SW 1271 (cell line): Measurements from ENCODE around the gene CACNG6.
A peak's percentile ranks its signal among the peaks of the same experiment; 100 is the strongest.
"Not testable (repeated sequence)": the region's sequence is repeated elsewhere in the genome, so short reads cannot be mapped to it uniquely, and the experiment has no call there.

ENCODE experiments used
- DNase-seq, 2 experiments: peaks; one replicate each; lab custom pipeline; 2025; lab: John Stamatoyannopoulos, UW

CACNG6 gene

DNA sequence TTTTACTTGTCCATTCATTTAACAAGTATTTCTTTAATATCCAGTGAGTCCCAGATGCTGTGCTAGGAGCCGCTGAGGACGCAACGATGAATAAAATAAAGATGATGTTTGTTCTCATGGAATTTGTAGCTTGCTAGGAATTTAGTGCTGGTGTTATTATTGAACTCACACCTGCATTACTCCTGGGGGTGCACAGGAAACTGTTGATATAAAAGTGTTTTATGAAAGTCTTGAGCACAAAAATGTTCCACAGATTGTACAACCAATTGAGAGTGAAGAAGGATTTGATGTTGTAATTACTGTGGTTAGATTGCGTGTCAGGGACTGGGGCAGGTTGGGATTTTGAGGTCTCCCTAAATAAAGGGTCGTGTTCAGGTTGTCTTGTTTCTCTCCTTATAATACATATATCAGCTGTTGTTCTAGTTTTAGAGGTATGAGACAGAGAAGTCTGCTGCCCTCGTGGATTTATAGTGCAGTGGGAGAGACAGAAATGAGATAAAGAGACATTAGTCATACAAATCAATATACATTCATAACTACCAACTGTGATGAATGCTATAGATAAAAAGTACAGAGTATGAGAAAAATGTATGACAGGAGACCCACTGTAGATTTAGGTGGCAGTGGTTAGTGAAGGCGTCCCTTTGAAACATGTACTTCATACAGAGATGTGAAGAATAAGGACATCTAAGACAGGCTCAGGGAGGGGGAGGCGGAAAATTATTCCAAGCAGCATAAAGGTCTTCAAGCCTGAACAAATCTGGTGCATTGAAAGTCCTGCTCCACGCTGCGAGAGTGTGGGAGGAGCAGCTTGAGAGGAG is 11.3 kb downstream of the CACNG6 start:
- DNase-seq: no peak

DNA sequence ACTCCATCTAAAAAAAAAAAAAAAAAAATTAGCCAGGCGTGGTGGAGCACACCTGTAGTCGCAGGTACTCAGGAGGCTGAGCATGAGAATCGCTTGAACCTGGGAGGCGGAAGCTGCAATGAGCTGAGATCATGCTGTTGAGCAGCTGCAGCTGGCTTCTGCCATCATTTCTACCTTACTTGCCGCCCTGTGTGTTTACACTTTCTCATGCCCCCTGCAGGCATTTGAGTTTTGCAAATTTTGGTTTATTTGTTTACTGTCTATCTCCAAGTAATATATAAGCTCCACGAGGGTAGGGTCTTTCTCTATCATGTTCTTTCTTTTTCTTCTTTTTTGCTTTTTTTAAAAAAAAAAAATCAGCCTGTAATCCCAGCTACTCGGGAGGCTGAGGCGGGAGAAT is 18.0 kb downstream of the CACNG6 start:
- DNase-seq: no peak

DNA sequence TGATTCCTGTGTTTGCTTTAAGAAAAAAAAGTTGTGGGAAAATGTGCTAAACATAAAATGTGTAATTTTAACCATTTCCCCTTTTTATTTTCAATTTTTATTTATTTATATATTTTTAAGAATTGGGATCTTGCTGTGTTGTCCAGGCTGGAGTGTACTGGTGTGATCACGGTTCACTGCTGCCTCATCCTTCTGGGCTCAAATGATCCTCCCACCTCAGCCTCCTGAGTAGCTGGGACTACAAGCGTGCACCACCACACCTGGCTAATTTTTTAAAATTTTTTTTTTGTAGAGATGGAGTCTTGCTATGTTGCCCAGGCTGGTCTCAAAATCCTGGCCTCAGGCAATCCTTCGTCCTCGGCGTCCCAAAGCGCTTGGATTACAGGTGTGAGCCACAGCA is 19.0 kb downstream of the CACNG6 start:
- no peak for DNase-seq

DNA sequence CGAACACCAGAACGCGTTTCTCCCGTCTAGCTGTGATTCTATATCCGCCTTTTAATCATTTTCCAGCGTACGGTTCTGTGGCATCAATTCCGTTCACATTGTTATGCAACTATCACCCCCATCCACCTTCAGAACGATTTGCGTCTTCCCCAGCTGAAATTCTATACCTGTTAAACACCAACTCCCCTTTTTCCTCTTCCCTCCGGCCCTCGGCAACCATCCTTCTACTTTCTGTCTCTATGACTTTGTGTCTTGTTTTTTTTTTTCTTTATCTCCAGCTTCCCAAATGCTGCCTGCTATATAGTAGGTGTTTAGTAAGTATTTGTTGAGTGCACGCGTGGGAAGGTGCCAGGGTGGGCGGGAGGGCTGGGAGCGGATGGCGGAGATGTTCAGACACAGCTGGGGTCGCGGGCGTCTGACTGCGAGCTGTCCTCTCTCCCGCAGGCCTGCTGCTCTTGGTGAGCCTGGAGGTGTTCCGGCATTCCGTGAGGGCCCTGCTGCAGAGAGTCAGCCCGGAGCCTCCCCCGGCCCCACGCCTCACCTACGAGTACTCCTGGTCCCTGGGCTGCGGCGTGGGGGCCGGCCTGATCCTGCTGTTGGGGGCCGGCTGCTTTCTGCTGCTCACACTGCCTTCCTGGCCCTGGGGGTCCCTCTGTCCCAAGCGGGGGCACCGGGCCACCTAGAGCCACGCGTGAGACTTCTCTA is 20.2 kb downstream of the CACNG6 start:
- DNase-seq: no peak

DNA sequence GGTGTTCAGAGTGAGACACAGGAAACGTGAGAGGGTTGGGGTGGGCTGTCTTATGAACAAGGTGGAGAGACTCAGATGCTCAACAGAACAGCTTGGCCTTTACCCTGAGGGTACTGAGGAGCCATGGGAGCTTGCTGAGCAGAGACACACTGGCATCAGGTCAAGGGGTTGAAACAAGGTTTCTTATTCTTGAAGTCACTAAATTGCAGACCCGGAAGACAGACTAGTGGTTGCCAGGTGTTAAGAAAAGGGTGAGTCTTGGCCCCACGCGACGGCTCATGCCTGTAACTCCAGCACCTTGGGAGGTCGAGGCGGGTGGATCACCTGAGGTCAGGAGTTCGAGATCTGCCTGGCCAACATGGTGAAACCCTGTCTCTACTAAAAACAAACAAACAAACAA is 22.4 kb downstream of the CACNG6 start:
- no peak for DNase-seq

DNA sequence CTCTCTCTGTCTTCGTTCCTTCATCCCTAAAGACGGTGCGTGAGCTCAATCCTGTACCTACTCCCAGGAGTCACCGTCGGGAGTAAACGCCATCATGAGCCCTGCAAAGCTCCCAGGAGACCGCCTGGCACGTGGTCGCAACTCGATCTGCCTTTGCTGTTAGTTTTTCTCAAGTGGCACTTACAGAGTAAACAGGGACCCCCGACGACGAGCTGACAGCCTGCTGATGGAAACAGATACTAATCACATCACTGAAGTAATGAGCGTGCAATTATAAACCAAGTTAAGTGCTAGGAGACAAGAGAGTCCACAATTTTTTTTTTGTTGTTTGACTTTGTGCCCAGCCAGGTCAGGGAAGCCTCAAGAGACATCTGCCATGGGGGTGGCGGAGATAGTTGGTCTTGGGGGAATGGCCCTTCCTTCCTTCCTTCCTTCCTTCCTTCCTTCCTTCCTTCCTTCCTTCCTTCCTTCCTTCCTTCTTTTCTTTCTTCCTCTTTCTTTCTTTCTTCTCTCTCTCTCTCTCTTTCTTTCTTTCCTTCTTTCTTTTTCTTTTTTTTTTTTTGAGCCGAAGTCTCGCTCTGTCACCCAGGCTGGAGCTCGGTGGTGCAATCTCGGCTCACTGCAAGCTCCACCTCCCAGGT is 23.6 kb downstream of the CACNG6 start:
- DNase-seq: no peak

DNA sequence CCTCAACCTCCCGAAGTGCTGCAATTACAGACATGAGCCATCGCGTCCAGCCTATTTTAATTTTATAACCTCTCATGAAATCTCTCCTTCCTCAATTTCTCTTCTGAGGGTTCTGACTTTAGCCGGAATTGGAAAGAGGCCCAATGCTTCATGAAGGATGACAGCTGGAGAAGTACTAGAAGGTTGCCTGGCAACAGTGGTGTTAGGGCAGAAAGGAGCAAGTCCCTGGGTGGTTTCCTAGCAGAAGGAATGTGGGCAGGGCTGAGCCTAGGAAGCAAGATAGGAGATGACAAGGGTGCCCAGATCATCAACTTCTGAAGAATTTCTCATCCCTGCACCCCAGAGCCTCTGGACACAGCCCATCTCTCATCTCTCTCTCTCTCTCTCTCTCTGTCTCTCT is 25.8 kb downstream of the CACNG6 start:
- peak in 1 of 2 experiments; percentile 22 for DNase-seq

DNA sequence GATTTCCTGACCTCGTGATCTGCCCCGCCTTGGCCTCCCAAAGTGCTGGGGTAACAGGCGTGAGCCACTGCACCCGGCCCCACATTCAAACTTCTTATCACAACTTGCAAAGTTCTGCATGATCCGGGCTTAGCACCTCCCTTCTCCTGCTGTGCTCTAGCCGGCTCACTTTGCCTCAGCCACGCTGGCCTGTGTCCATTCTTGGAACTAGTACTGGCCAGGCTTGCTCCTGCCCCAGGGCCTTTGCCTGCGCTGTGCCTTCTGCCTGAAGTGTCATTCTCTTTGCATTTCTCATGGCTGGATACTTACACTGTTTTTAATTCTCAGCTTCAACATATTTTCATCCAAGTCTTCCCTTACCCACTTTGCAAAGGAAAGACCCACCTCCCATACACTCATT is 29.9 kb downstream of the CACNG6 start:
- no peak for DNase-seq

DNA sequence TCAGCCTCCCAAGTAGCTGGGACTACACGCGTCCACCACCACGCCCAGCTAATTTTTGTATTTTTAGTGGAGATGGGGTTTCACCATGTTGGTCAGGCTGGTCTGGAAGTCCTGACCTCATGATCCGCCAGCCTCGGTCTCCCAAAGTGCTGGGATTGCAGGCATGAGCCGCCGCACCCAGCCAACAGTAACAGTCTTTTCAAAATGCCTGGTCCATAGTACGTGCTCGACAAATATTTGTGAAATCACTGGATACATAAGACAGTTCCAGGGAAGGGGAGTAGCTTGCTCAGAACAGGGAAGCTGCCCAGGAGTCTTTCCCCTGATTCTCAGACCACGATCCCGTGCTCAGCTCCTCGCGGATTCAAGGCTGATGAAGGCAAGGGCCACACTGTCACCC is 30.5 kb downstream of the CACNG6 start:
- DNase-seq: no peak

DNA sequence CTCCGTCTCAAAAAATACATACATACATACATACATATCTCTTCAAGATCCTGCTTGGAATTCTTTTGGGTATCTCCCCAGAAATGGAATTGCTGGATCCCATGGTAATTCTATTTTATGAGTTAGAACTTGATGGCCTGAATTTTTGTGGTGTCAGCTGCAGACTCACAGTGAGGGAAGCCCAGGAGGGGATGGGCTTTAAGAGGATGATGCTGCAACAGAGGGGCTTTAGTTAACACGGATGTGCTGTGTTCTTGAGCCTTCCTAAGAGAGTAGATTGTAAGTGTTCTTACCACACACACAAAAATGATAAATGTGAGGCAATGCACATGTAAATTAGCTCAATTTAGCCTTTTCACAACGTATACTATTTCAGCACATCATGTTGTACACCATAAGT is 31.8 kb downstream of the CACNG6 start:
- no peak for DNase-seq

DNA sequence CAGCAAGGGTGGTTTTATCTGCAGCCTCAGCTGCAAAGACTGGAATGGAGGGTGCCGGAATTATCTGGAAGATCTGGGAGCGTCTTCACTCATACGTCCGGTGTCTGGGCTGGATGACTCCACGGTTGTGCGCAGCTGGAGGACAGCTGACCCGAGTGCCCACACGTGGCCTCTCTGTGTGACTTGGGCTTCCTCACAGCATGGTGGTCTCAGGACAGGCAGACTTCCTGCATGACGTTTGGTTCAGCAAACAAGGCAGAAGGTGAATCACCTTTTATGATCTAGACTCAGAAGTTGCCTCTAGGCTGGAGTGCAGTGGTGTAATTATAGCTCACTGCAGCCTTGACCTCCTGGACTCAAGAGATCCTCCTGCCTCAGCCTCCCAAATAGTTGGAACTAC is 33.2 kb downstream of the CACNG6 start:
- DNase-seq: no peak

DNA sequence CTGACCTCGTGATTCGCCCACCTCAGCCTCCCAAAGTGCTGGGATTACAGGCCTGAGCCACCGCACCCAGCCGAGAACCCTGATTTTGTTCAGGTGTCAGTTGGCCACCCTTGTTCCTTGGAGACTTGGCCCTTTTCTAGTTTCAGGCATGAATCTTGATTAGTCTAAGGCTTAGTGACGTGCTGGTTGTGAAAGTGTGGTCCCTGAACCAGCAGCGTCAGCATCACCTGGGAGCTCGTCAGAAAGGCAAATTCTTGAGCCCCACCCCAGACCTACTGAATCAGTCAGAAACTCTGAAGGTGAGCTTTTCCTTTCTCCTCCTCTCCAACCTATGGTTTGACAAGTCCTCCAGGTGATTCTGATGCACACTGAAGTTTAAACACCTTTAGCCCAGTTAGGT is 35.2 kb downstream of the CACNG6 start:
- DNase-seq: no peak

DNA sequence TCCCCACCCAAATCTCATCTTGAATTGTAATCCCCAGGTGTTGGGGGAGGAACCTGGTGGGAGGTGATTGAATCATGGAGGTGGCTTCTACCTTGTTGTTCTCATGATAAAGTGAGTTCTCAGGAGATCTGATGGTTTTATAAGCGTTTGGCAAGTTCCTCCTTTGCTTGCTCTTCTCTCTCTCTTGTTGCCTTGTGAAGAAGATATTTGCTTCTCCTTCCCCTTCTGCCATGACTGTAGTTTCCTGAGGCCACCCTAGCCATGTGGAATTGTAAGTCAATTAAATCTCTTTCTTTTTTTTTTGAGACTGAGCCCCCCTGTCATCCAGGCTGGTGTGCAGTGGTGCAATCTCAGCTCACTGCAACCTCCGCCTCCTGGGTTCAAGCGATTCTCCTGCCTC is 37.9 kb downstream of the CACNG6 start:
- no peak for DNase-seq

DNA sequence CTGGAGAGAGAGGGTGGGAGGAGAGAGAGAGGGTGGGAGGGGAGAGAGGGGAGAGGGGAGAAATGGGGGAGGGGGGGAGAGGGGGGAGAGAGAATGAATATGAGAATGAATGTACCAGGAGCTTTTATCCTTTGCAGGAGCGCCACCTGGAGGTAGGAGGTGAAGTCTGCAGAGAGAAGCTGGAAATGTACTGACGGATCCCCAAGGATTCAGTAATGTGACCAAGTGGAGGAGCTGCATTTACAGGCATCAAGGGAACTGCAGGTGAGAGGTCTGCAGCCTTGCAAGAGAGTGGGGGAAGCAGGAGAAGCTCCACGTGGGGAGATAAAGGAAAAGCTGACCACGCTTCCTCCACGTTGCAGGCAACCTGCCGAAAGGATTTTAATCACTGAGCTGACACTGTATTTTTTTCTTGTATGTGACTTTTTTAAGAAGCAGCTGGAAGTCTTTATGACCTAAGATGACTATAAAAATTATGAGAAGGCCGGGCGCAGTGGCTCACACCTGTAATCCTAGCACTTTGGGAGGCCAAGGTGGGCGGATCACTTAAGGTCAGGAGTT is 38.6 kb downstream of the CACNG6 start:
- DNase-seq: peak in 1 of 2 experiments; percentile 59

DNA sequence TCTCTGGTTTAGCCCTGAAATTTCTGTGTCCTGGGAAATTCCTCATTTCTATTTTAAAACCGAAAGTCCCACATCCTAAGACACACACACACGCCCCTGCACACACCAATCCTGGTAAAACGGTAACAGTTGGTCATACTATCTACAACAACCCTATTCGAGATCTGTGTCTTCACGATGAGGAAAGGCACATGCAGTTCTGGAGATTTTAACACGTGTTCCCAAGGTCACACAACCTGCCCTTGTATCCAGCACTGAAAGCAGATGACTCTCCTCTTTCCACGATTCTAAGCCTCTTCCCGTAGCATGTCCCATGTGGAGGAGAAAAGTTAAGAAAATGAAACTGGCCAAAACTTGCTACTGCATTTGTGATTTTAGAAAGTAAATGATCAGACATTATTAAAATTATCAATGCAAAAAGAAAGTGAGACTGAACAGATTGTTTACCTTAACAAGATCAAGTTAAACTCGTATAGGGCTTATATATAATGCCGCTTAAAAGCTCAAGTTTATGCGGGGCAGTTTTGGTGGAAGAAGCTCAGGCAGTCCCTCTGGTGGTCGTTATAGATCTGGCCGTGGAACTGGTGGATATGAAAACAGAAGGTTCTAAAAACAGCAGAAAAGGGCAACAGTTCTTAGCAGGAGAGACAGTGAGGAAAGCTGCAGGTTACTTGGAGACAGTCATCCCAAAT is 39.6 kb downstream of the CACNG6 start:
- peak in 1 of 2 experiments; percentile 18 for DNase-seq

DNA sequence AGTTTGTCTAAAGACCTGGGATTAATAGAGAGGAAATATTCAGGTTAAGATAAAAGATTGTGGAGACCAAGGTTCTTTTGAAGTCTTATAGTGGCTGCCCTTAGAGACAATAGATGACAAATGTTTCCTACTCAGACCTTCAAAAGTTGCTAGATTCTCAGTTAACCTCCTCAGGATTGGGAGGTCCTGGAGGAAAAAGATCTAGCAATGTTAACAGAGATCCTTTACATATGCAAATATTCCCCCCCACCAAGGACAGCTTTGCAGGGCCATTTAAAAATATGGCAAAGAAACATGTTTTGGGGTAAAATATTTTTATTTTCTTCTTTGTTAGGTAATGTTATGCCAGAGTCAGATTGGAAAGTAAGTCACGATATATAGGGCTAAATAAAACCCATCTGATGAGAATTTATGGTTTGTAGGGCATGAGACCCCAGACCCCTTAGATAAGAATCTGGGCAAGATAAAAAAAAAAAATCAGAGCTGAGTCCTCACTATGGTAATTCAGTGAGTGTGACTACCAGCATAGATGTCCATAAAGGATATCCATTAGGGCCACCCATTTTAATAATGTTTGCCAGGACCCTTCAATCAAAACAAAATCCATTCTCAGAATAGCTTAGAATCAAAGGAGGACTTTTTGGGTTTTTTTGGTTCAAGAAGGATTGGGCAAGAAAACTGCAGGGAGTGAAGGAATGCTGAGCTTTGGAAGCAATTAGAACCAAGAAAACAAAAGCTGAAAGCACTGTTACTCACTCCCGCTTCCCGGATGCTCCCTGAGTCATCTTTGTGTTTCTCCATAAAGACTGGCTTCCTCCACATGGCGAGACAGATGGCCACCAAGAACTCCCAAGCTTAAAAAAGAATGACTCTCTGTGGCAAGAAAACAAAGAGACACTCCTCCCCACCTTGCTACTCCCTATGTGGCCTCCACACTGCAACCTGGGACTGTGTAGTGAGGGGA is 44.1 kb downstream of the CACNG6 start:
- DNase-seq: peak; percentile 54 to 88

DNA sequence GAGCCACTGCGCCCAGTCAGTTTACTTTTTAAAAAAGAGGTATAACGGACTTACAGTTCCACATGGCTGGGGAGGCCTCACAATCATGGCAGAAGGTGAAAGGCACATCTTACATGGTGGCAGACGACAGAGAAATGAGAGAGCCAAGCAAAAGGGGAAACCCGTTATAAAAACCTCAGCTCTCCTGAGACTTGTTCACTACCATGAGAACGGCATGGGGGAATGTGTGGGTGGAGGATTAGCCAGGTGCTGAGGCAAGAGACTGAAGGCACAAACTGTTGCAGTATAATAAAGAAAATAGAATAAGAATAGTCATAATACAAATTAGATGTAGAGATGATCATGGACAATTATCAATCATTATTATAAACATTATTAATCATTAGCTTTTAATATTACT is 45.1 kb downstream of the CACNG6 start:
- DNase-seq: not testable (repeated sequence)

DNA sequence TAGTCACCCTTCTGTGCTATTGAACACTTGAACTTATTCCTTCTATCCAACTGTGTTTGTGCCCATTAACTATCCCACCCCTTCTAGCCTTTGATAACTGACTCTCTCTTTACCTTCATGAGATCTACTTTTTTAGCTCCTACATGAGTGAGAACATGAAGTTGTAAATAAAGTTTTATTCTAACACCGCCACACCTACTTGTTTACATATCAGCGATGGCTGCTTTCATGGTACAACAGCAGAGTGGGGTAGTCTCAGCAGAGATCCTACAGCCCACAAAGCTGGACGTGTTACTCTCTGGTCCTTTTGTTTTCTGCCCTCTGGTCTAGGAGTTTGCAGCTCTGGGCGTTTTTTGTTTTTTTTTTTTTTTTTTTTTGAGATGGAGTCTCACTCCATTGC is 48.6 kb downstream of the CACNG6 start:
- DNase-seq: no peak

DNA sequence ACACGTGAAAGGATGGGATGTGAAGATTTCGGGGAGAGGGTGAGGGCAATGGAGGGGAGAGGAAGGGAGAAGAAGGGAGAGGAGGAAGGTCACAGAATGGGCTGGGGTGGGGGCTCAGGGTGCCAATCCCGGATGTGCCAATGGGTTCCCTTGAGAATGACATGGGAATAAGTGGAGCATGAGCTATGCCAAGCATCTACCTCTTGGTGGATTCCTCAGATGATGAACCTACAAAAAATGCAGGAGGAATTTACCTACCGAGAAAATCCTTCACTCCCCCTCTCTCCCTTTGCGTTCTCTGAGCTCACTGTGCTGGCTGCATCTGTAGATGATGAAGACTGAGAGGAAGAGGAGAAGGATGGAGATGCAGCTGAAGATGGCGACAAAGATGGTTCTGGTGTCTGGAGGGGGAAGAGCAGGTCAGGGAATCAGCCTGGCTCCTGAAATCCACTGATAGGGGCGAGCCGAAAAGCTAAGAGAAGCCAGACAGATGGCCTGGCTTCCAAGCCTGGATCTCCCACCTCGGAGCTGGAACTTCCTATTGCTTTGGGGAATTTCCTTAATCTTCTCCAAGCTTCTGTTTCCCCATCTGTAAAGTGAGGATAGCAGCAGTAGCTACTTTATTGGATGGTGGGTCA is 50.7 kb downstream of the CACNG6 start:
- DNase-seq: peak; percentile 27 to 36

DNA sequence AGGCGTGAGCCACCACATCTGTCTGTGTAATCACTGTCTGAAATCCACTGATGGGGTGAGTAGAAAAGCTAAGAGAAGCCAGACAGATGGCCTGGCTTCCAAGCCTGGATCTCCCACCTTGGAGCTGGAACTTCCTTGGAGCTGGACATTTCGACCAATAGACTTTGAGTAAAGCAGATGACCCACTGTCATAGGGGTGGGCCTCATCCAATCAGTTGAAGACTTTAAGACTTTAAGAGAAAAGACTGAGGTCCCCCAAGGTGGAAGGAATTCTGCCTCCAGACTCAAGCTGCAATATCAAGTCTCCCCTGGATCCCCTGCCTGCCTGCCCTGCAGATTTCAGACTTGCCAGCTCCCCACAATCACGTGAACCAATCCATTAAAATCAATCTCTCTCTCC is 51.6 kb downstream of the CACNG6 start:
- no peak for DNase-seq
